KMS-11 (cell line): ENCODE results near the gene TMEM119.
A peak's percentile ranks its signal among the peaks of the same experiment; 100 is the strongest.

ENCODE experiments used
- H2AFZ ChIP-seq: fragments of 200-600 bp; sonication (generic); 2 replicates; pipeline ENCODE4 v1.6.1; 2016; ENCODE audit warnings: antibody characterized with exemption, mixed run types, low read depth
- H3K27ac ChIP-seq: fragments of 200-600 bp; sonication (generic); 2 replicates; pipeline ENCODE4 v1.6.1; 2016; ENCODE audit warnings: mild to moderate bottlenecking, mixed run types
- H3K27me3 ChIP-seq: fragments of 200-600 bp; sonication (generic); 2 replicates; pipeline ENCODE4 v1.6.1; 2017; ENCODE audit warnings: mild to moderate bottlenecking, low read depth, mixed run types, moderate library complexity; ENCODE audit not compliant: insufficient read depth
- H3K36me3 ChIP-seq: fragments of 200-600 bp; sonication (generic); 2 replicates; pipeline ENCODE4 v1.6.1; 2017; ENCODE audit warnings: mild to moderate bottlenecking, mixed run types; ENCODE audit not compliant: insufficient read depth
- H3K4me1 ChIP-seq: fragments of 200-600 bp; sonication (generic); 2 replicates; pipeline ENCODE4 v1.6.1; 2016; ENCODE audit warnings: mild to moderate bottlenecking, low read depth, mixed run types; ENCODE audit not compliant: poor library complexity, severe bottlenecking
- H3K4me2 ChIP-seq: fragments of 200-600 bp; sonication (generic); 2 replicates; pipeline ENCODE4 v1.7.0; 2016; ENCODE audit warnings: mild to moderate bottlenecking, mixed run types
- H3K4me3 ChIP-seq: fragments of 200-600 bp; sonication (generic); IDR thresholded peaks from 2 replicates; pipeline ENCODE4 v1.6.1; 2017; ENCODE audit warnings: low read depth, low read length, mixed read lengths; ENCODE audit not compliant: insufficient read depth
- H3K79me2 ChIP-seq: fragments of 200-600 bp; sonication (generic); 2 replicates; pipeline ENCODE4 v1.6.1; 2016; ENCODE audit warnings: low read depth, mixed run types; ENCODE audit not compliant: insufficient read depth
- H3K9ac ChIP-seq: fragments of 200-600 bp; sonication (generic); 2 replicates; pipeline ENCODE4 v1.6.1; 2016; ENCODE audit warnings: mild to moderate bottlenecking, mixed run types
- H4K20me1 ChIP-seq: fragments of 200-600 bp; sonication (generic); 2 replicates; pipeline ENCODE4 v1.6.1; 2016; ENCODE audit warnings: mild to moderate bottlenecking, mixed run types; ENCODE audit not compliant: insufficient read depth
- TF ChIP-seq, protein P1 (sequence below): fragments of 200-600 bp; sonication (generic); conservative IDR thresholded peaks from 2 replicates; pipeline ENCODE4 v1.6.1; 2017; ENCODE audit warnings: low read depth, mild to moderate bottlenecking, antibody characterized with exemption, low read length, moderate library complexity, mixed read lengths

The TMEM119 gene

DNA sequence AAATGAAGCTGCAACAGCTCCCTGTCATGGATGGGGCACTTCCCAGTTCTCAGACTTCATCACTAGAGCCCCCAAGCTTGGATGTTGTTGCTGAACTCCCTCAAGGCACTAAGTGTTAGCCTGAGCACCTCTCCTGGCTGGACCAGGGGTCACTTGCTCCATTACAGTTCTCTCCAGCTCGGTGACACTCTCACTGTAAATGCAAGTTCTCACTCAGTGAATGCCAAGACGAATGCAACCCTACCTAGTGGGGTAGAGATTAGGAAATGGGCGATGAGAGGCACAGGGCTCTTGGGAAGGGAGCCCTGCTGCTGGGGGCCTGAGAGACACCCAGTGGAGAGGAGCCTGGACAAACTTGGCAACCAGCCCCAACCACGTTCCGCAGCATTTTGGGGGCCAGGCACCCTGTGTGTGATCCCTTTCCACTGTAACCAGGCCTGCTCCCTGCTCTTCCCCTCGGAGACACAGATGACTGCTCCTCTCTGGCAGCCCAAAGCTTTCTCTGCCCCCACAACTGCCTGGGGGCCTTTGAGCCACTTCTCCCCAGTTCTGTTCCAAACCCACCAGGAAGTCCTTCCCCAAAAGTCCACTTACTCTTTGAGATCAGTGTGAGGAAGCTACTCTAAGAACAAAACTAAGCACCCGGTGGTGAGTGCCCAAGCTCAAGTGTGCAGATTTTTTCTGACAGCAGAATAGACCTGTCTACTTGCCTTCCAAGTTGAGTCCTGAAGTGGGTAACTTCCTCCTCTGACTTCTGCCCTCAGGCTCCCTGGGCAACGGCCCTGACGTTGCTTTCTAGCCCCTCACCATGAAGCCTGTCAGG is 43.8 kb upstream of the TMEM119 start:
- no peak overlapping the region for H2AFZ ChIP-seq
- H3K4me1 ChIP-seq: peaks cover 75% of the 10 kb centered on the region
- H3K27me3 ChIP-seq: no peaks in the 10 kb centered on the region
- no peaks in the 10 kb centered on the region for H4K20me1 ChIP-seq
- H3K79me2 ChIP-seq: peaks cover 7% of the 10 kb centered on the region
- peak overlapping the region; percentile 31; the same call in 1 of the 2 replicates for H3K27ac ChIP-seq
- H3K4me3 ChIP-seq: no peak overlapping the region
- H3K36me3 ChIP-seq: no peaks in the 10 kb centered on the region
- TF ChIP-seq, protein P1, sequence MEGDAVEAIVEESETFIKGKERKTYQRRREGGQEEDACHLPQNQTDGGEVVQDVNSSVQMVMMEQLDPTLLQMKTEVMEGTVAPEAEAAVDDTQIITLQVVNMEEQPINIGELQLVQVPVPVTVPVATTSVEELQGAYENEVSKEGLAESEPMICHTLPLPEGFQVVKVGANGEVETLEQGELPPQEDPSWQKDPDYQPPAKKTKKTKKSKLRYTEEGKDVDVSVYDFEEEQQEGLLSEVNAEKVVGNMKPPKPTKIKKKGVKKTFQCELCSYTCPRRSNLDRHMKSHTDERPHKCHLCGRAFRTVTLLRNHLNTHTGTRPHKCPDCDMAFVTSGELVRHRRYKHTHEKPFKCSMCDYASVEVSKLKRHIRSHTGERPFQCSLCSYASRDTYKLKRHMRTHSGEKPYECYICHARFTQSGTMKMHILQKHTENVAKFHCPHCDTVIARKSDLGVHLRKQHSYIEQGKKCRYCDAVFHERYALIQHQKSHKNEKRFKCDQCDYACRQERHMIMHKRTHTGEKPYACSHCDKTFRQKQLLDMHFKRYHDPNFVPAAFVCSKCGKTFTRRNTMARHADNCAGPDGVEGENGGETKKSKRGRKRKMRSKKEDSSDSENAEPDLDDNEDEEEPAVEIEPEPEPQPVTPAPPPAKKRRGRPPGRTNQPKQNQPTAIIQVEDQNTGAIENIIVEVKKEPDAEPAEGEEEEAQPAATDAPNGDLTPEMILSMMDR: no peak
- no peak overlapping the region for H3K9ac ChIP-seq
- H3K4me2 ChIP-seq: peak overlapping the region; percentile 59; the same call in 1 of the 2 replicates

DNA sequence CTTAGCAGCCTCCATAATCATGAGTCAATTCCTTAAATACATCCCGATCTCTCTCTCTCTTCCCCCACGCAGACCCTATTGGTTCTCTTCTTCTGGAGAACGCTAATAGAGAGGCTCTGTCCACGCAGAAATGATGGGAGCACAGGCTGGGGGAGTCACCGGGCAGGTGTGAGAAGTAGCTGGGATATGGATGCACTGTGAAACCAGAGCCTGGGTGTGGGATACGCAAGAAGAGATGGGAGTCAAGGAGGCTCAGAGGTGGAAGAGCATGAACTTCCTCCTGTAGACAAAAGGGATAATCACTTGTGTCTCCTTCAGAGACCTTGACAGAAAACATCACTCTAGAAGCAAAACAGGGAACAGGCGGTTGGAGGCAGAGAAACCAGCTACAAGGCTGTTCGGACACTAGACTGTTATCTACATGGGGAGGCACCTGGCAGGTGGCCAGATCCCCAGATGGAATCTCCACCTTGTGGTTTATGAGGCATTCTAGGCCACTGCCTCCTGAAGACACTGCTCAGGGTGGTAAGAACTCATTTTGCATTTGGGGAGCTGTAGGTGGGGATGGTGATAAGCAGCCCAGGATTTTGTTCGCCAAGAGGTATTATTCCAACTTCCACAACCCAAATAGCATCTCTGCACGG is 43.0 kb upstream of the TMEM119 start:
- Histone ChIP-seq H3K79me2 (peaks cover 7% of the 10 kb centered on the region), H3K4me1 (peaks cover 80% of the 10 kb centered on the region), H3K27me3 (no peaks in the 10 kb centered on the region), H4K20me1 (no peaks in the 10 kb centered on the region), H3K27ac (peak overlapping the region; percentile 31), H3K4me2 (peak overlapping the region; percentile 59; the same call in 1 of the 2 replicates), H3K4me3 (no peak overlapping the region), H3K36me3 (no peaks in the 10 kb centered on the region), H2AFZ (no peak overlapping the region), H3K9ac (no peak overlapping the region)
- TF ChIP-seq, protein P1: no peak

DNA sequence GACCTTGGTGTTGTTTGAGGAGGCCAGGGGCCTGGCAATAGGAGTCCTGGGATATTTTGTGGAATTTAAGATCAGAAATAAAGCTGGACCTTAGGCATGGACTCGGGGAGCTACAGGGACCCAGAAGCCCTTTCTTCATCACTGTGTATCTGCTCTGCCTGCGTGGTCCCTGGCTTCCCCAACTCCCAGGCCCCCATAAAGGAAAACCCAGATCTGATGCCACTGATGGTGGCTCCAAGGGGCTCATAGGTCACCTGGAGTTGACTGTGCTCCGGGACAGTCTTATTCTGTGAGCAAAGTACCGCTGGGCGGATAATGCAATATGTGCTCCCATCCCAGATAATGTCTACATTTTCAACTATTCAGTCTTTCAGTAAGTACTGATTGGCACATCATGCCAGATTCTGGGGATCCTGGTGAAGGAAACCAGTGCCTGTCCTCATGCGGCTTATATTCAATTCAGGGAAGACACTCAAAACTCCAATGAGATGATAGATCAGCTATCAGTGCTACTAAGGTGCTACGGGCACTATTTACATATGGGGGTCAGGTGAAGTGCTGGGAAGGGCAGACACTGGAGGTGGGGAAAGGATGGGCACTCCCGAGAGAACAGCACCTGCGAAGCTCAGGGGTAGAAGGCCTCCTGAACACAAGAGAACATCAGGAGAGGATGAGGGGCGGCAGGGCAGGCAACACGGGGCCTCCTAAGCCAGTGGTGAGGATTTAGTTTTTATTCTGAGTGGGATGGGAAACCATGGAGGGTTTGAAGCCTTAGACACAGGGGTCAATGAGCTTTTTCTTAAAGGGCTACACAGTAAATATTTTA is 41.3 kb upstream of the TMEM119 start:
- Histone ChIP-seq H3K4me1 (peaks cover 91% of the 10 kb centered on the region), H4K20me1 (no peaks in the 10 kb centered on the region), H3K27ac (no peak overlapping the region; the same call in 1 of the 2 replicates), H3K9ac (no peak overlapping the region), H3K4me2 (peak overlapping the region; percentile 33; the same call in 1 of the 2 replicates), H3K36me3 (no peaks in the 10 kb centered on the region), H3K27me3 (no peaks in the 10 kb centered on the region), H3K79me2 (peaks cover 7% of the 10 kb centered on the region), H3K4me3 (no peak overlapping the region), H2AFZ (no peak overlapping the region)
- TF ChIP-seq, protein P1: no peak

DNA sequence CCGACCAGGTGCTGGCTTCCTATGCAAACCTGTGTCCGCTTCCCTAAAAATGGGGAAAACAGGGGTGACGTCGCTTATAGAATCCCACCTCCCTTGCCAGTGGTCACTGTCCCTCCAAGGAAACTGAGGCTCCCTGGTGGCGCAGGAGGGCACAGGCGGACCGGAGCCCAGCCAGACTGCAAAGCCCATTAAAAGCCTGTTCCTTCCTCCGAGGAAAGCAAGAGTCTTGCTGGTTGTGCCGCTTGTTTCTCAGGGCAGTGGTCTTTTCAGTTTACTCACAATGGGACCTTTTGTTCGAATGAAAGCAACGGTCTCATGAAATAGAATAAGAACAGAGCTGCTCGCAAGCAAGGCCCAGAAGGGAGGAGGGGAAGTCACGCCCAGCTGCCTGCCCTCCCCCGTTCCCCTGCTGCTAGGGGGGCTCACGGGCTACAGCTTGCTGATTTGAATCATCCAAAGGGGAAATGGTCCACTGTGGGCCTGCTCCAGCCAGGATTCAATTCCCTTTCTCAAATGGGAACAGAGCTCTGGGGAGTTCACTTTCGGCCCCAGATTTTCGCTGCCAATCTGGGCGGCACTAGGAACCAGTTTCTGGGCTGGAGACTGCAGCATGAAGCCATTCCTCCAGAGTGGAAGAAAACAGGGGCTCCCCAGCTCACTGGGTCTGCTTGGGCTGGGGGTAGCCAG is 40.4 kb upstream of the TMEM119 start:
- H3K9ac ChIP-seq: no peak overlapping the region
- H2AFZ ChIP-seq: no peak overlapping the region
- no peak overlapping the region for H3K4me3 ChIP-seq
- no peaks in the 10 kb centered on the region for H3K27me3 ChIP-seq
- H3K4me2 ChIP-seq: peak overlapping the region; percentile 94
- peak overlapping the region; percentile 99; the same call in 1 of the 2 replicates for H3K27ac ChIP-seq
- TF ChIP-seq, protein P1: no peak
- no peaks in the 10 kb centered on the region for H3K36me3 ChIP-seq
- H3K79me2 ChIP-seq: peaks cover 8% of the 10 kb centered on the region
- no peaks in the 10 kb centered on the region for H4K20me1 ChIP-seq
- peaks cover 90% of the 10 kb centered on the region for H3K4me1 ChIP-seq
